ENCODE data around the gene VTCN1. TPM values are rescaled to one million over a fixed set of nuclear protein-coding genes. Genes with fewer than 3 reads are reported as not detected.

Gene VTCN1
- total and polyA plus RNA-seq, 2 of the 8 experiments (the other 6 are each of a cell fraction or from before 2014, with no cell fraction given) = 0.32 TPM; not detected in 1

DNA sequence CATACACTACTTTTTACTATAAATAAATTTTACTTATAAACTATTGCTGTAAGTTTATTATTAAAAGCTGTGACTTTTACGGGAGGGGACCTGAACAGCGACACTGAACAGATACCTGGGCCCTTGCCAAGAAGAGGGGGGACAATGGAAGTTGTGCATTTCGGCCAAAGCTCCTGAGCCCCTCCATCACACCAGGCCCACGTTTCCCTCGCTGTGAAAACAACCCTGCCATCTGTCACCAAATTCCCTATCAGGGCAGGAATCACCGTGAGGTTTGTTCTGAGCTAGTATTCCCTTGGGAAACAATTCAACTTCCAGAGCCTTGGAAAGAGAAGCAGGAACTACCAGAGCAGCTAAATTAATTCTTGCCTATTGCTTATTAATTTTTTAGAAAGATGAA is 37.0 kb downstream of the VTCN1 start (continued):
- TF ChIP-seq, protein P1, sequence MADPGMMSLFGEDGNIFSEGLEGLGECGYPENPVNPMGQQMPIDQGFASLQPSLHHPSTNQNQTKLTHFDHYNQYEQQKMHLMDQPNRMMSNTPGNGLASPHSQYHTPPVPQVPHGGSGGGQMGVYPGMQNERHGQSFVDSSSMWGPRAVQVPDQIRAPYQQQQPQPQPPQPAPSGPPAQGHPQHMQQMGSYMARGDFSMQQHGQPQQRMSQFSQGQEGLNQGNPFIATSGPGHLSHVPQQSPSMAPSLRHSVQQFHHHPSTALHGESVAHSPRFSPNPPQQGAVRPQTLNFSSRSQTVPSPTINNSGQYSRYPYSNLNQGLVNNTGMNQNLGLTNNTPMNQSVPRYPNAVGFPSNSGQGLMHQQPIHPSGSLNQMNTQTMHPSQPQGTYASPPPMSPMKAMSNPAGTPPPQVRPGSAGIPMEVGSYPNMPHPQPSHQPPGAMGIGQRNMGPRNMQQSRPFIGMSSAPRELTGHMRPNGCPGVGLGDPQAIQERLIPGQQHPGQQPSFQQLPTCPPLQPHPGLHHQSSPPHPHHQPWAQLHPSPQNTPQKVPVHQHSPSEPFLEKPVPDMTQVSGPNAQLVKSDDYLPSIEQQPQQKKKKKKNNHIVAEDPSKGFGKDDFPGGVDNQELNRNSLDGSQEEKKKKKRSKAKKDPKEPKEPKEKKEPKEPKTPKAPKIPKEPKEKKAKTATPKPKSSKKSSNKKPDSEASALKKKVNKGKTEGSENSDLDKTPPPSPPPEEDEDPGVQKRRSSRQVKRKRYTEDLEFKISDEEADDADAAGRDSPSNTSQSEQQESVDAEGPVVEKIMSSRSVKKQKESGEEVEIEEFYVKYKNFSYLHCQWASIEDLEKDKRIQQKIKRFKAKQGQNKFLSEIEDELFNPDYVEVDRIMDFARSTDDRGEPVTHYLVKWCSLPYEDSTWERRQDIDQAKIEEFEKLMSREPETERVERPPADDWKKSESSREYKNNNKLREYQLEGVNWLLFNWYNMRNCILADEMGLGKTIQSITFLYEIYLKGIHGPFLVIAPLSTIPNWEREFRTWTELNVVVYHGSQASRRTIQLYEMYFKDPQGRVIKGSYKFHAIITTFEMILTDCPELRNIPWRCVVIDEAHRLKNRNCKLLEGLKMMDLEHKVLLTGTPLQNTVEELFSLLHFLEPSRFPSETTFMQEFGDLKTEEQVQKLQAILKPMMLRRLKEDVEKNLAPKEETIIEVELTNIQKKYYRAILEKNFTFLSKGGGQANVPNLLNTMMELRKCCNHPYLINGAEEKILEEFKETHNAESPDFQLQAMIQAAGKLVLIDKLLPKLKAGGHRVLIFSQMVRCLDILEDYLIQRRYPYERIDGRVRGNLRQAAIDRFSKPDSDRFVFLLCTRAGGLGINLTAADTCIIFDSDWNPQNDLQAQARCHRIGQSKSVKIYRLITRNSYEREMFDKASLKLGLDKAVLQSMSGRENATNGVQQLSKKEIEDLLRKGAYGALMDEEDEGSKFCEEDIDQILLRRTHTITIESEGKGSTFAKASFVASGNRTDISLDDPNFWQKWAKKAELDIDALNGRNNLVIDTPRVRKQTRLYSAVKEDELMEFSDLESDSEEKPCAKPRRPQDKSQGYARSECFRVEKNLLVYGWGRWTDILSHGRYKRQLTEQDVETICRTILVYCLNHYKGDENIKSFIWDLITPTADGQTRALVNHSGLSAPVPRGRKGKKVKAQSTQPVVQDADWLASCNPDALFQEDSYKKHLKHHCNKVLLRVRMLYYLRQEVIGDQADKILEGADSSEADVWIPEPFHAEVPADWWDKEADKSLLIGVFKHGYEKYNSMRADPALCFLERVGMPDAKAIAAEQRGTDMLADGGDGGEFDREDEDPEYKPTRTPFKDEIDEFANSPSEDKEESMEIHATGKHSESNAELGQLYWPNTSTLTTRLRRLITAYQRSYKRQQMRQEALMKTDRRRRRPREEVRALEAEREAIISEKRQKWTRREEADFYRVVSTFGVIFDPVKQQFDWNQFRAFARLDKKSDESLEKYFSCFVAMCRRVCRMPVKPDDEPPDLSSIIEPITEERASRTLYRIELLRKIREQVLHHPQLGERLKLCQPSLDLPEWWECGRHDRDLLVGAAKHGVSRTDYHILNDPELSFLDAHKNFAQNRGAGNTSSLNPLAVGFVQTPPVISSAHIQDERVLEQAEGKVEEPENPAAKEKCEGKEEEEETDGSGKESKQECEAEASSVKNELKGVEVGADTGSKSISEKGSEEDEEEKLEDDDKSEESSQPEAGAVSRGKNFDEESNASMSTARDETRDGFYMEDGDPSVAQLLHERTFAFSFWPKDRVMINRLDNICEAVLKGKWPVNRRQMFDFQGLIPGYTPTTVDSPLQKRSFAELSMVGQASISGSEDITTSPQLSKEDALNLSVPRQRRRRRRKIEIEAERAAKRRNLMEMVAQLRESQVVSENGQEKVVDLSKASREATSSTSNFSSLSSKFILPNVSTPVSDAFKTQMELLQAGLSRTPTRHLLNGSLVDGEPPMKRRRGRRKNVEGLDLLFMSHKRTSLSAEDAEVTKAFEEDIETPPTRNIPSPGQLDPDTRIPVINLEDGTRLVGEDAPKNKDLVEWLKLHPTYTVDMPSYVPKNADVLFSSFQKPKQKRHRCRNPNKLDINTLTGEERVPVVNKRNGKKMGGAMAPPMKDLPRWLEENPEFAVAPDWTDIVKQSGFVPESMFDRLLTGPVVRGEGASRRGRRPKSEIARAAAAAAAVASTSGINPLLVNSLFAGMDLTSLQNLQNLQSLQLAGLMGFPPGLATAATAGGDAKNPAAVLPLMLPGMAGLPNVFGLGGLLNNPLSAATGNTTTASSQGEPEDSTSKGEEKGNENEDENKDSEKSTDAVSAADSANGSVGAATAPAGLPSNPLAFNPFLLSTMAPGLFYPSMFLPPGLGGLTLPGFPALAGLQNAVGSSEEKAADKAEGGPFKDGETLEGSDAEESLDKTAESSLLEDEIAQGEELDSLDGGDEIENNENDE (IDR thresholded peaks at IDR 0.05; ENCODE audit: insufficient replicate concordance, low read length) = no peak
- no peak for TF ChIP-seq ATF2 (IDR thresholded peaks at IDR 0.05; ENCODE audit: low read length)
- no peak for TF ChIP-seq EZH2 (IDR thresholded peaks at IDR 0.05; ENCODE audit: low read depth, low read length, severe bottlenecking)
- TF ChIP-seq PHF8 (conservative IDR thresholded peaks at IDR 0.05; ENCODE audit: low read depth, low read length) = no peak
- no peak for TF ChIP-seq RNF2 (IDR thresholded peaks at IDR 0.05; ENCODE audit: borderline replicate concordance, low read depth, low read length, missing control alignments, poor library complexity, severe bottlenecking)
- no peak for TF ChIP-seq HDAC2 (IDR thresholded peaks at IDR 0.05; ENCODE audit: borderline replicate concordance in 1 of 2, low read depth in 2 of 2, low read length in 2 of 2)
- TF ChIP-seq RBBP5 (IDR thresholded peaks at IDR 0.05; ENCODE audit: borderline replicate concordance, low read depth, low read length) = no peak
- no peak for TF ChIP-seq KDM4A (IDR thresholded peaks at IDR 0.05; ENCODE audit: low read depth, low read length, severe bottlenecking)

All from H1 (cell line).